ENCODE data around the gene TAPBPL.
"Not testable (repeated sequence)": the region's sequence is repeated elsewhere in the genome, so short reads cannot be mapped to it uniquely, and the experiment has no call there.

The TAPBPL gene

DNA sequence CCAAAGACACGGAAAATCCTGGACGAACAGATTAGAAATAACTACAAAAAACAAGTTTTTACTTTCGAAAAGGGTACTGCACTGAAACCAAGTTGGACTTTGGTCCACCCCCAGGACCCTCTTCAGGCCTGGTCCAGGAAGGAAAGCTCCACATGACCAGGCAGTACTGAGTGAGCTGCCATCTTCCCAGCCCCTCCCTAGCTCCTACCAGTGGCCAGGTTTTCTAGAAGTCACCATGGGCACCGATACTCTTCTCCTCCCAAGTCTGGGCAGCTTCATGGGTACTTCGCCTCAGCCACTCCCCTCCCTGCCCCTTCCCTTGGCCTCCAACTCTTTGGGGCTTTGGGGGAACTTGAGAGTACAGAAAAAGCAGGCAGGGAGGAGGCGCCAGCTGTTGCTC, 12.0 kb downstream of the TAPBPL start:
- DNase-seq (ENCODE audit: low spot score) = no peak

DNA sequence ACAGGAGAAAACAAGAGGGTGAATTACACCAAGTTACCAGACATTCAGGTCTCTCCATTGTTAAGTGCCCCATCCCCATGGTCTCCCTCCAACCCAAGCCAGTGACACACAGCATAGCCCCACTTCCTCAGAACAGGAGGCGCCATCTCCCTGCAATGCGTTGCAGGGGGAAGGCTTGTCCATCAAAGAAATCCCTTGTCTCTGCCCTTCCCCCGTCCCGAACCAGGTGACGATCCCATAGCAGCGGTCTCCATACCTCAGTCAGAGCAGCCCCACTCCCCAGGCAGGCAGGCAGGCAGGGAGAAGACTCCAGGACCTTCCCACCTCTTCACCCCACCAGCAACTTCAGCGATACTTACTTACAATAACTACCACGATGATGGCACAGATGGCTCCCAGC, 12.7 kb downstream of the TAPBPL start:
- DNase-seq (ENCODE audit: low spot score) = no peak

DNA sequence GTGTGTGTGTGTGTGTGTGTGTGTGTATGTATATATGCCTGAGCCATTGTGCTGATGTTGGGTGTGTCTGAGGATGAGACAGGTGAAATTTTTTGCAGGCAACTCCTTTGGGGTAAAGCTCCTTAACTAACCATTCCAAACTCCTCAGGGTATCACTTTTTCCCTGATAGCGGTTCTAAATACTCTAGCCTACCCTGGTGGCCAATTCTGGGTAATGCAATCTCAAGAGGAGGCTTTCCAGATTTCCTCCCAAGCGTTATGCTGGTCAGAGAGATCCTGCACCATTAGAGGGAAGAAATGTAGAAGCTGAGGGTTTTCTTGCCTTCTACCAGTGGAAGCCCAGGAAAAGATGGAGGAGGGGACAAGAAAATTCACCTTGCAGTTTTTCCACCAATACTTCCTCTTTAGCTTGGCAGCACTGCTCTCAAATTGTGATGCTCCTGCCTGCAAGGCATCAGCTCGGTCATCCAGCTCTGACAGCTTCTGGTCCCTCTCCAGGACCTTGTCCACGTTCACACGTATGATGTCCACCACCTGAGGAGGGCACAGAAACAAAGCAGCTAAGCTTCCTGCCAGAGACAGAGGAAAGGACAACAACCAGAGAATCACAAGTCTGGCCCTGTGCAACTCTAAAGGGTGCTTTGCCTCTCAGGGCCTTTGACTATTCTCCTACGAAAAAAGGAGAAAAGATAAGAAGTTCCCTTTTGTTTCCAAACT, 13.8 kb downstream of the TAPBPL start:
- DNase-seq (ENCODE audit: low spot score) = peak; percentile 74

DNA sequence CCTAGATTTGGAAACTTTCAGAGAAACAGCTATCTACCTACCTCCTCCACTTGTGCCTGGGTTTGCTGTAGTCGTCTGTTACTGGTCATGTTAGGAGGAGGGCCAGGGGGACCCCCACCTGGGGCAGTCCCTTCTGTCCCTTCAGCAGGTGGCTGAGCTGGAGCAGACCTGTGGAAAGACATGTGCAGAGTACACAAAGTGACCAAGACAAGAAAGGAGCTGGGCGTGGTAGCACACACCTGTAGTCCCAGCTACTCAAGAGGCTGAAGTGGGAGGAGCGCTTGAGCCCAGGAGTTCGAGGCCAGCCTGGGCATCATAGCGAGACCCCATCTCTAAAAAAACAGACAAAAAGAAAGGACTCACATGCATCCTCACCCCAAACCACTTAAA, 14.3 kb downstream of the TAPBPL start:
- no peak for DNase-seq (ENCODE audit: low spot score)

GRCh38 chr12:6466751-6467150, 14.9 kb downstream of the TAPBPL start:
- DNase-seq (ENCODE audit: low spot score) = not testable (repeated sequence)

- DNase-seq (ENCODE audit: low spot score) = not testable (repeated sequence)
Measured at GRCh38 chr12:6467571-6468282, 15.9 kb downstream of the TAPBPL start.

GRCh38 chr12:6468283-6468575, 16.4 kb downstream of the TAPBPL start:
- DNase-seq (ENCODE audit: low spot score) = no peak

DNA sequence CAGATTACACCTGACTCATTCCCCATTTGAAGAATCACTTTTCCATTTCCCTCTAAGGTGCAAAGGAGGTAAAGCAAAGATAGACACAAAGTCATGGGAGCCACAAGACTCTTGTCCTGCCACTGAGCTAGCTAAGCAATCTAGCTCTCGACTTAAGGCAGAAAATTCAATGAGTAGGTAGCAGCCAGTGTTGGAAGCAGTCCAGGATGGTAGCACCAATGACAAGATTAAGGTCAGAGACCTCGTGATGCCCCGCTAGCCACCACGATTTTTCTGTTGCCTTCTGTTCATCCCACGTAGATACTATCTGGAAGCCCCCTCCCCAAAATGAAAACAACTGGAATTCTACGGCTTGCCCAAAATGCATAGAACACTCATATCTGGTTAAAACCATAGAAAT, 17.2 kb downstream of the TAPBPL start:
- DNase-seq (ENCODE audit: low spot score) = no peak

DNA sequence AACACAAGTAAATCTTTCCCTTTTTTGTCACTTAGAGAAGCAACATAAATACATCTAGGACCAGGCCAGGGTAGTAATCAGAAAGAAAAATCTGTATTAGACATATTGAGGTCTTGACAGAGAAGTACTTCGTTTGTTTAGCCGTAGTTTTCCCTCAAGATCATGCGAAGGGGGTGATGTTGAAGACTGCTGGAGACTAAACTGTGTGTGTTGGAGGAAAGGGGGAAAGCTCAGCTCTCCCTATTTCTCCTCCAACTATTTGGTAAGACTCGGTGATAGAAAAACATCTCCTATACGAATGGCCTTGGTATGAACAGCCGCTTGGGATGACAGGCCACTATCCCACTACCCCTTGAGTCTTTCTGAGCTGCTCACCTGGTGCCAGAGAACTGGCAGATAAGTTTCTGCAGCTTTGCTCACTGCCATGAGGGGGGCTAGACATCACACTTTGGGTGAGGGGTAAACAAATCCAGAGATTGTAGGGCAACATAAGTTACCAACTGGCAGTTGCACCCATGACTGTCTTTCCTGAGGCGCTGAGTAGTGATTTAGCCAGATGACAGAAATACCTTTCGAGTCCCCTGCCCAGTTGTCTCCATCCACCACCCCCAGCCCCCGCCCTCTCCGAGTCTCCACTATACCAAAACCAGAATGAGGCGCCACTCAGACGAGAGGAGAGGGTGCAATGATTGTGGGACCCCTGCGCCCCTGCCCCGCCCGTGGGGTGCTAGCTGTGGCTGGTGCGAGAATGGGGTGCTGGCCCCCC, 17.9 kb downstream of the TAPBPL start:
- DNase-seq (ENCODE audit: low spot score) = no peak

- DNase-seq (ENCODE audit: low spot score) = peak; percentile 96
Measured at GRCh38 chr12:6470375-6471163, 18.7 kb downstream of the TAPBPL start, which contains the start of gene VAMP1. Gene VAMP1 (minus strand): TSS chr12:6470677. CDS start chr12:6470531, 146 bp downstream.

DNA sequence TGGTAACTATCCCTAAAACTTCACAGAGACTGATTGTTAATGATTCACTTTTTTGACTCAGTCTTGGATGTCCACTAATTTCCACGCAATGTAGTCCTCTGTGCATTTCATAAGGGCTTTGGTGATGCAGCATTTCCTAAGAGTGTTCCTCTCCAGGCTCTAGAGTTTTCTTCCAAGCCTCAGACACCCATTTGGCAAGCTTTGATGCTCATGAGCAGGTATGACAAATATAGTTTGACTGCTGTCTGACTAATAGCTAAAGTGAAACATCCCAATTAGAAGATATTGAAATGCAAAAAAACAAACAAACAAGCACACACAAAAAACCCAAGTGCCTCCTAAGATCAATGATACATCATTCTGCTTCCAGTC, 20.1 kb downstream of the TAPBPL start:
- DNase-seq (ENCODE audit: low spot score) = peak; percentile 47

DNA sequence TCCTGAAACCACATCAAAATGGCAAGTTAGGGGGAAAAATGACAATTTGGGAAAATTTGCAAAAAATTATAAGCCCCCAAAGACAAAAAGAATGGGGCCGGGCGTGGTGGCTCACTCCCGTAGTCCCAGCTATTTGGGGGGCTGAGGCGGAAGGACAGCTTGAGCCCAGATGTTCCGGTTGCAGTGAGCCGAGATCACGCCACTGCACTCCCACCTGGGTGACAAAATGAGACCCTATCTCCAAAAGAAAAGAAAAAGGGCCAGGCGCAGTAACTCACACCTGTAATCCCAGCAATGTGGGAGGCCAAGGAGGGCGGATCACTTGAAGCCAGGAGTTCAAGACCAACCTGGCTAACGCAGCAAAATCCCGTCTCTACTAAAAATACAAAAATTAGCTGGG, 20.6 kb downstream of the TAPBPL start:
- DNase-seq (ENCODE audit: low spot score) = no peak

- not testable (repeated sequence) for DNase-seq (ENCODE audit: low spot score)
Measured at GRCh38 chr12:6475233-6475975, 23.6 kb downstream of the TAPBPL start.

GRCh38 chr12:6476489-6476888, 24.6 kb downstream of the TAPBPL start:
- peak; percentile 67 for DNase-seq (ENCODE audit: low spot score)

GRCh38 chr12:6477601-6478377, 25.9 kb downstream of the TAPBPL start:
- DNase-seq (ENCODE audit: low spot score) = not testable (repeated sequence)

DNA sequence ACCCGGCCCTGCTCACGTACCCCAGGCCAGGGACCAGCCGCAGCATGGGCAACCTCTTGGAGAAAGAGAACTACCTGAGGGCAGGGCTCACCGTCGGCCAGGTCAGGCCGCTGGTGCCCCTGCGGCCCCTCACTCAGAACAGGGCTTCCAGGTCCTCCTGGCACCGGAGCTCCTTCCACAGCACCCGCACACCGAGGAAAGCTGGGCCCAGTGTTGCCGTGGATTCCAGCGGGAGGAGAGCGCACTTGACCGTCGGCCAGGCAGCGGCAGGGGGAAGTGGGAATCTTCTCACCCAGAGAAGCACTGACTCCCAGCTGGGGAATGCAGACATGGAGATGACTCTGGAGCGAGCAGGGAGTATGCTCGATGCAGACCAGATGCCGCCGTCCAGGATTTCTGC, 26.6 kb downstream of the TAPBPL start:
- DNase-seq (ENCODE audit: low spot score) = peak; percentile 89

- DNase-seq (ENCODE audit: low spot score) = no peak
Measured at GRCh38 chr12:6488240-6488639, 36.4 kb downstream of the TAPBPL start.

GRCh38 chr12:6489449-6489848, 37.6 kb downstream of the TAPBPL start:
- DNase-seq (ENCODE audit: low spot score) = no peak

- DNase-seq (ENCODE audit: low spot score) = not testable (repeated sequence)
Measured at GRCh38 chr12:6490673-6491072, 38.8 kb downstream of the TAPBPL start.

GRCh38 chr12:6492838-6493496, 41.1 kb downstream of the TAPBPL start, which contains the start of gene MRPL51:
Gene MRPL51 (minus strand): TSS chr12:6493262. CDS start chr12:6493136, 126 bp downstream.
- peak; percentile 98 for DNase-seq (ENCODE audit: low spot score)
